NCI-H2107 treated with DMSO at 0.1 percent for 48 hours (cell line): ENCODE results near the gene FAM163A.

Experiments used
- DNase-seq: peaks from one replicate; lab custom pipeline; 2025; ENCODE audit not compliant: unreplicated experiment; lab: John Stamatoyannopoulos, UW

The FAM163A gene

DNA sequence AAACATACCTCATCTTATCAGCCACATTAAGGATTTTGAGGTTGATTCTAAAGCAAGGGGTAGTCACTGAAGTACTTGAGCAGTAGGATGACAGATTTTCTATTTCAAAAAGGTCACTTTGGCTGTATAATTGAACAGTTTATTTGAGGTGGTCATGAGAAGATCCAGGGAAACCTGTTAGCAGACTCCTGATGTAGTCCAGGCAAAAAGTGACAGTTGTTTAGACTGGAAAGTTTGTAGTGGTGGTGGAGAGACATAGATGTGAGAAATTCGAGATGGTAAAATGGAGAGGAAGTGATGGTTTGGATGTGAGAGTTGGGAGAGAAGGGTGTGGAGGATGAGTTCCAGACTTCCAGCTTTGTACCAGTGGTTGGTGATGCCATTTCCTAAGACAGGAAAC is 7.5 kb downstream of the FAM163A start:
- no peak for DNase-seq

GRCh38 chr1:179753061-179753460 is 10.0 kb downstream of the FAM163A start:
- no peak for DNase-seq

- no peak for DNase-seq
Observed at GRCh38 chr1:179754041-179754624, 11.0 kb downstream of the FAM163A start.

DNA sequence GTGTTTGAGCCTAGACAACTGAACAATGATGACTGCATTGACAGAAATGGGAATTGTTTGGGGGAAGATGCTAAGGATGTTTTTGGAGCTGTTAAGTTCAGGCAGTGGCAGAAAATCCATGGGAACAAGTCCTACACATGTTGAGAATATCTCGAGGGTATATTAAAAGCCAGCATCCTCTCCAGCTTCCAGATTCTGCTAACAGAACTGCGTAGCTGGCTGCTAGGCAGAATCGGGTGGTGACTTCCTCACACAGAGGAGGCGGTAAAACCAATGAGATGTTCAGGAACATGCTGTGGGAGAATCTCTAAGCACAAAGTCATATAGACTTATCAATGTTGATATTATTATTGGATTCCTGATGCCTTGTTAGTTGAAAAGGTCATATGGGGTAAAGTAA is 14.8 kb downstream of the FAM163A start:
- no peak for DNase-seq

DNA sequence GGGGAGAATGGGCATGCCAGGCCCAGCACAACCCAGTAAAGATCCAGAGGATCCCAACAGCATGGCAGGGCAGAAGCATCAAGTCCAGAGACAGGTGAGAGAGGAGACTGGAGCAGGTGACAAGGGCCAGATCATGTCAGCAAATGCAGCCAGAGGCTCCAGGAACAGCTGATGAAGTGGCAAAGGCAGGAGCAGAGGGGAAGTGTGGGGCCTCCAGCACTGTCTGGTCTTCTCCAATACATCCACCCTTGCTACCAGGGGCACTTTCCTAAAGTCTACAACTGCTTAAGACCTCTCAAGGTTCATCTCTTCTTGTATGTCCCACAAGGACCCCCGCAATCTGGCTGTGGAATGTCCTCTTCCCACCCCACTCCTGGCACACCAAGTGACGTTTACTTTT is 17.4 kb downstream of the FAM163A start:
- DNase-seq: no peak

DNA sequence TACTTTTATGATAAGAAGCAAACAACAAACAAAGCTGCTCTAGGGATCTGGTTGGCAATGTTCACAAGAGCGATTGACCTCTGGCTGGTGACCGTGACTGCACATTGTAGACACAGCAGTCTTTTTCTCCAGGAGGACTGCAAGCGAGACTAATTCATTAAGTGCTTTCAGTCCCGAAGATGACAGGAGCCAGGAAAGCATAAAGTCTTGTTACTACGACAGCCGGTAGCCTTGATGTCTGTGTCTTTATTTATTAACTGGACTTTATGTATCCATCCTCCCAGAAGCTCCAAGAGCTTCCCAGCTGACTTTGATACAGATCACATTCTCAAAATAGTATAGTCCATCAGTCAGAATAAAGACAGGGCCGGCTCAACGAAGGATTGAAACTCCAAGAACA is 18.2 kb downstream of the FAM163A start:
- DNase-seq: no peak

- DNase-seq: no peak
Observed at GRCh38 chr1:179761846-179762640, 19.0 kb downstream of the FAM163A start.

DNA sequence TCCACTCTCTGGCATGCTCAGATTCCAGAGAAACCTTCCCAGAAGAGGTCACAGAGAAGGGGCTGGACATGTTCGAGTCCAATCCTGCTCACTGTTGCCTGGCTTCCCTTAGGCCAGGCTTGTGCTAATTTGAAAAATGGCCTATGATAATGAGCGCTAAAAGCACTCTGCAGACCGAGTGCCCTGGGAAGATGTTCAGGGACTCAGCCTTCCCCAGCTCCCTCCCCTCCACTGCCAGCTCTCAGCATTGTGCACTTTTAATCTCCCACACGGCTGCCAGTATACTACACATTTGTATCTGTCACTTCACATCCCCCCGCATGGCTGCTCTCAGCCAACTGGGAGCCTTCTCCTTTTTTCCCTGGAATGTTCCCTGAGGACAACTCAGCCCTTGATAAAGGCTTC is 24.1 kb downstream of the FAM163A start:
- no peak for DNase-seq

GRCh38 chr1:179767996-179768395 is 24.9 kb downstream of the FAM163A start:
- no peak for DNase-seq

- DNase-seq: no peak
Observed at GRCh38 chr1:179770887-179771502, 27.9 kb downstream of the FAM163A start.

GRCh38 chr1:179773264-179773663 is 30.2 kb downstream of the FAM163A start:
- DNase-seq: no peak

DNA sequence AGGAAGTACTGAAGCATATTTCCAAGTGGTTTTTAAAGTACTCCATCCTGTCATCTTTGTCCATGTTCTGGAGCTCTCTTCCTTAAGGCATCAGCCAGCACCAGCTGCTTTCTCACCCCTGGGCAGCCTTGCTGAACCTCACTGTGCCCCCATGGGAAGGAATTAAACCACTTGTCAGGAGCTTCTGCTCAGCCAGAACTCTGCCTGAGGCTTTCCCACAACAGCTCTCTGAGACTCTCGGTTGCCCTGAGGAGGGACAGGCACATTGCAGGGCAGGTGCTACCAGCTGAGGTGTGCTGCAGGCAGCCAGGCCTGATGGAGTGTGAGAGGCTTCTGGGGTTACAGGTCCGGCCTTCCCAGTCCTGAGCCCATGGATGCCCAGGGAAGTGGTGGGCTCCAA is 30.9 kb downstream of the FAM163A start:
- DNase-seq: no peak

- DNase-seq: no peak
Observed at GRCh38 chr1:179774566-179774965, 31.5 kb downstream of the FAM163A start.

DNA sequence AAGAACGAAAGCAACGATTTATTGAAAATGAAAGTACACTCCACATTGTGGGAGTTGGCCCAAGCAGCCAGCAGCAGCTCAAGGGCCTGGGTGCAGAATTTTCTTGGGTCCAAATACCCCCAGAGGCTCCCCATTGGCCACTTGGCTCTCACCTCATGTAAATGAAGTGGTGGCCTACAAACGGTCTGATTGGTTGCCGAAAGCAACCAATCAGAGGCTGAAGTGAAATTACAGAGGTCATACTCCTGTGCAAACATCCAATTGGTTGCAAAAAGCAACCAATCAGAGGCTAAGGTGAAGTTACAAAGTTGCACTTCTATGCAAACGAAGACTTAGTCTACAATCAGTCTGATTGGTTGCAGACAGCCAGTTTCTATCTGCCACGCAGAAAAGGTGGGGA is 31.9 kb downstream of the FAM163A start:
- DNase-seq: no peak

DNA sequence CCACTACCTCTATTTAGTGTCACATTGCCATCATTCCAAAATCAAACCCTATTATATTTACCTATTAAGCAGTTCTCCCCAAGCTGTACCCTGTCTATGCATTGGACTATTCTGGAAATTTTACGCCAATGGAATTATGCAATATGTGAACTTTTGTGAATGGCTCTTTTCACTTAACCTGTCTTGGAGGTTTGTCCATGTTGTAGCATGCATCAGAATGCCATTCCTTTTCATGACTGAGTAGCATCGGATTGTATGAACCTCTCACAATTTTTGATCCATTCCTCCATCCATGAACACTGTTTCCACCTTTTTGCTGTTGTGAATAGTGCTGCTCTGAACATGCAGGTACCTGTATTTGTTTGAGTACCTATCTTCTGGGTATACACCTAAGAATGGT is 33.7 kb downstream of the FAM163A start:
- DNase-seq: no peak

DNA sequence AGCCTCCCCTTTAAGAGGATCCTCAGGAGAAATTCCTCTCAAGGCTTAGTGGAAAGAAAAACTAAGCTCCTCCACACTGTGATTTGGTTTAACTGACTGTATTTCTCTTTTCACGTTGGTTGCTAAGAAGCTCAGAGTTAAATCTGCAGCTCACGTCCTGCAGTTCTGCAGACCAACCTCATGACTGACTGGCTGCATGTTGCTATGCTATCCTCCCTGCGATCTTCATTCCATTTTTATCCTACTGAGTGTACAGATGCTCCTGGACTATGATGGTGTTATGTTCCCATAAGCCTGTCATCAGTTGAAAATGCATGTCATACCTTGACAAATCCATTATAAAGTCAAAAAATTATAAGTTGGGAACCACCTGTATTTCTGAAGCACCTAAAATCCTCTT is 34.6 kb downstream of the FAM163A start:
- no peak for DNase-seq

DNA sequence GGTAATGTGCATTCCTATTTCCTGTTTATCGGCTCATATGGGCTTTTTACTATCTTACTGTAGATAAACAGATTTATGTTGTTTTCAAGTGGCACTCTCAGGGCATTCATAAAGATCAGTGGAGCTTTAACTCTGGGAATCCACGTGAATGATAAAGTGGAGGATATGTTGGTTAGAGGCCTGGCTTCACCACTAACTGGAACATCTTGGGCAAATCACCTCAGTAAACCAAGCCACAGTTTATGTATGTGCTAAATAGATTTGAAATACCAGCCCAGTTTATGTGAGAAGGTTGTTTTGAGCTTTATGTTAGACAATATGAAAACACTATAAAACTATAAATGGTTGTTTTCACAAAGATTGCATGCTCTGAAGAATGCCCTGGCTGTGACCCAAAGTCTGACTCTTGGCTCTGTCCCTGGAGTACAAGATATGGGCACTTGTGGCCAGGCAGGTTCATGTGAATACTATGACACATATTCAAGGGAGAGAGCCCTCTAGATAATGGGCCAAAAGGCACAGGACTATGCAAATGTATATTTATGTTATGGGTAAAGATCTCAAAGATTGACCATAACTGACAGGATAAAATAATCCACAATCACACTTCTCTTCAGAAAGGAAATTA is 36.7 kb downstream of the FAM163A start:
- DNase-seq: no peak

GRCh38 chr1:179781962-179782361 is 38.9 kb downstream of the FAM163A start:
- no peak for DNase-seq

GRCh38 chr1:179785031-179785431 is 41.9 kb downstream of the FAM163A start:
- DNase-seq: no peak

GRCh38 chr1:179785728-179786127 is 42.6 kb downstream of the FAM163A start:
- no peak for DNase-seq

- DNase-seq: no peak
Observed at GRCh38 chr1:179786815-179787685, 44.0 kb downstream of the FAM163A start.
